Stimulated activated CD8-positive, alpha-beta memory T cell treated with anti-CD3 and anti-CD28 coated beads, Interleukin-15, amount 100 ng/mL, for 24 hours (primary cell): Measurements from ENCODE around the gene ST6GALNAC3.

Experiments used
- DNase-seq: peaks from one replicate; pipeline ENCODE4 v3.0.0-alpha.2; 2020; ENCODE audit warnings: low read depth

ST6GALNAC3 gene

GRCh38 chr1:76507376-76507775 is 432.8 kb downstream of the ST6GALNAC3 start:
- DNase-seq: no peak

- no peak for DNase-seq
Measured at GRCh38 chr1:76508871-76509270, 434.3 kb downstream of the ST6GALNAC3 start.

DNA sequence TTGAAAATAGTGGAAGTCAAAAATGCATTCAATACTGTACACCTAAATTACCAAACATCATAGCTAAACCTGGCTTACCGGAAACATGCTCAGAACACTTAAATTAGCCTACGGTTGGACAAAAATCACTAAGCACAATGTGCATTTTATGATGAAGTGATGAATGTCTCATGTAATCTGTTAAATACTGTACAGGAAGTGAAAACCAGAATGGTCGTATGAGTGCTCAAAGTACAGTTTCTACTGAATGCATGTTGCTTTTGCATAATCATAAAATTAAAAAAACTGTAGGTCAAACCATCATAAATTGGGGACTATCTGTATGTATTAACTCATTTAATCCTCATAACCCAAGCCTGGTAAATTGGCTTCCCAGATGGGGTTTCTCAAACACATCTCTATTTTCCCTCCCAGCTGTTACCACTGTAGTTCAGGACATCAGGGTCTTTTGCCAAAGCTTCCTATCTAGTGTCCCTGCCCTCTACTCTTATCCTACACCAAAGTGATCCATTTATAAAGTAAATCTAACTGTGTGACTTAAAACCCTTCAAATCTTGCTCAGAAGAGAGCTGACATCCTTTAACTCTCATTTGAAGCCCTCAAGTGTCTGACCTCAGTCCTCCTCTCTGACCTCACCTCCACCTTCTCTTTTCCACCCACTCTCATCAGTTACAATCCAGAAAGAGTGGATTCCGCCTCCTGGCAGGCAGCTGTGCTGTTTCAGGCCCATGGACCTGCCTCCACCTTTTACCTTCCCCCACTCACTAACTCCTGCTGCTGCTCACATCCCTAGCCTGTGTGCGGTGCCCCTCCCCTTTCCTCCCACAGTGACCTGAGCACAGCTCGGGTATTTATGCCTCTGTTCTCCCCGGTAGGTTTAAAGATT is 436.4 kb downstream of the ST6GALNAC3 start:
- DNase-seq: no peak

DNA sequence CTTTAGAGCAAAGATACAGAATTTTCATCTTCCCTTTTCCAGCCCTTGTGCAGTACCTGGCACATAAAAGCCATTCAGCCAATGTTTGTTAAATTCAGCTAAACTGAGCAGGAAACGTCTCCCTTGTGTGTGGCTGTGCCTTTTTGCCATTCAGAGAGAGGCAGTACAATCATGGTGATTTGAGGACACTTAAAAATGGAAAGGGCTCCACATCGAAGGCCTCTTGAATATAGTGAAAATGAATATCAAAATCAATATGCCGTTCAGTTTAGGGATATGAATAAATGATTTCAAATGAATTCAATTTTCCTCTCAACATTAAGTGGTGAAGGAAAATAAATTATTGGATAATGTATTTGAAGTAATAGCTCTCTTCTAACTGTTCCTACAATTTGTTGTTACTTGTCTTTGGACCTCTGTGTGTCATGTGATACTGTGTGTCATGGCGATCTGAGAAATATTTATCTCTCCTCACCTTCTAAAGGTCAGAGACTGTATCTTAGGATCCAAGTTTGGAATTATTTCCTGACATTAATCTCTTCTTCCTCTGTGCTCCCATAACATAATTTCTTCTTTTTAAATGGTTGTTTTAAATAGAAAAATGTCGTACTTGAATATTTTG is 437.1 kb downstream of the ST6GALNAC3 start:
- no peak for DNase-seq

GRCh38 chr1:76530953-76531352 is 456.4 kb downstream of the ST6GALNAC3 start:
- no peak for DNase-seq

GRCh38 chr1:76541618-76542017 is 467.1 kb downstream of the ST6GALNAC3 start:
- DNase-seq: no peak

DNA sequence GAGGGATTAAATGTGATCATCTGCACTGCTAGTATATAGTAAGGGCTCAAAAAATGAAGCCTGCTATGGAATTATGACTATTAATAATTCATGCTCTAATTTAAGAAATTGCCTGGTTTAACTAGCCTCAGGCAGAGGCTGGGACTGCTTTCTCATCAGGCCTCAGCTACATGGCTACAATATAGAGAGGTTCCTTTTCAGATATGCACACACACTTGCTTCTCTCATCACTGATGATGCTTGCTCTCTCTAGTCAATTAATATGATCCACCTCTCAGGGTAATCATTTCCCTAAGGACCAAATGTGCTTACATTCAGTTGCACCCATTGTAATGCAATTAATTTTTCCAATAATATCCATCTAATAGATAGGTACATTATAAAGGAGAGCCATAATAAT is 467.8 kb downstream of the ST6GALNAC3 start:
- no peak for DNase-seq

GRCh38 chr1:76543495-76543894 is 468.9 kb downstream of the ST6GALNAC3 start:
- DNase-seq: no peak

DNA sequence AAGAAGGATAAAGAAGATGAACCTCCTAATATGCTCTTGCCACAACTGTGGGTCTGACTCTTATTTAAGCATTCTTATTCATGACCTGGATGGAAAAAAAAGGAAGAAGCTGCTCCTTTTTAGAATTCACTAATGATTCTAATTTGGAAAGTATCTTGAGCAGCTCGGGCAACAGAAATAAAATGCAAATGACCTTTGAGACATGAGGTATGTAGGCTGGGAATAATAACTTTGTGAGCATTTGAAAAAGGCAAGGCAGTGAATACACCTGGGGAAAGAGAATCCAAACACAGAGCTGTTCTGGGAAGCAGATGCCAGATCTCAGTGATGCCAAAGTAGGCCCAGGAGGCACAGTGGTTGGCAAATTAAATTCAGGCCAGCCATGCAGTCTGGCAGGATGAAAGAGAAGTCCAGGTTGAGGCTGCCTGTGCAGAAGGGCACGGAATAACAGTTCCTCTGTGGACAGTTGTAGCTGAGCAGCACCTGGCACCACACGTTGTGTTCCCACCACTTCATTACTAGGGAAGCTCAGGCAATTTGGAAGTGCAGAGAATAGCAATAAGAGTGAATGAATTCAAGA is 471.9 kb downstream of the ST6GALNAC3 start:
- DNase-seq: no peak

DNA sequence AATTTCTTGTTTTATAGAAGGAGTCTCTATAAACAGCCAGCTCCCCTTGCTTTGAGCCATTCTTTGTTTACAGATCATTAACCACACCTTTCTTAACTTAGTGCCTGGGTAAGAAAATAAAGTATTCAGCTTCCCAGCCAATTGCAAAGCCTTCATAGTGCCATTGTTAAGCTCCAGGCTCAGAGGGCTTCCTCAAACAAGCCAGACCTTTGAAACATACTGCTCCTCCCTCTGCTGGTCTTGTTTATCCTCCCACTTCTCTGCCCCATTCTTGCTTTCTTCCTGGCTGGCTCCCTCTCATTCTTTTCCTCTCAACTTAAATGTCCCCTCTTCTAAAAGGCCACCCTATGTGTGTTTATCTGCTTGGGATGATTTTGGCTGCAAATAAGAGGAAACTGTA is 473.4 kb downstream of the ST6GALNAC3 start:
- DNase-seq: no peak

- DNase-seq: no peak
Measured at GRCh38 chr1:76548513-76549100, 474.1 kb downstream of the ST6GALNAC3 start.

DNA sequence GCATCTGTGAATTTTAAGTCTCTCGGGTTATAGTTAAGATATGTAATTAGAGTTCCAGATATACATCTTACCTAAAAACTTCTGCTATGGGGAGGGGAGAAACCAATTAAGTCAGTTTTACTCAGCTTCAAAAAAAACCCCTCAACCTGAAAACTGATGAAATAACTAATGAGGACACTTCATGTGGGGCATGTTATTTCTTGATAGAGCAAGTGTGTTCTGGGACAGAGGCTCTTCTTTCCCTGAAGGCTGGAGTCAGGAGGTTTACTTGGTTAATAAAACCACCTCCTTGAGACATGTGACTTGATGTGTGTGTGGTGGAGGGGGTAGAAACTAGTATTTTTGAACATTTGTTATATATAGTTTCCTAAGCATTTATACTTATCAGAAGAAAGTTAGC is 479.7 kb downstream of the ST6GALNAC3 start:
- DNase-seq: no peak

DNA sequence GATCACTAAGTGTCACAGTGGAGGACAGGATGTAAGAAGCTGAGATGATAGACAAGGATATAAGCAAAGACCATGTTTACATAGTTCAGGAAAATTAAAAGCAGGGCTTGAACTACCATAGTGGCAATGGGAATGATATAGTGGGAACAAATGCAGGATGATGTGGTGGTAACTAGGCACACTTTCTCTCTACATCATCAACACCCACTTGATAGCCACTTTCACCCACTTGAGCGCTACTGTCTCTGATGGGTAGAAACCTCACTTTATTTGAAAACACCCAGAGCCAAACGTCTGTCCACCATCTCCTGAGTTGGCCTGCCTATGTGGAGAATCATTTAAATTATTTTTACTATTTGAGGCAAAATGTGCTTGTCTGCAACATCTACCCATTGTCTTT is 487.7 kb downstream of the ST6GALNAC3 start:
- no peak for DNase-seq

DNA sequence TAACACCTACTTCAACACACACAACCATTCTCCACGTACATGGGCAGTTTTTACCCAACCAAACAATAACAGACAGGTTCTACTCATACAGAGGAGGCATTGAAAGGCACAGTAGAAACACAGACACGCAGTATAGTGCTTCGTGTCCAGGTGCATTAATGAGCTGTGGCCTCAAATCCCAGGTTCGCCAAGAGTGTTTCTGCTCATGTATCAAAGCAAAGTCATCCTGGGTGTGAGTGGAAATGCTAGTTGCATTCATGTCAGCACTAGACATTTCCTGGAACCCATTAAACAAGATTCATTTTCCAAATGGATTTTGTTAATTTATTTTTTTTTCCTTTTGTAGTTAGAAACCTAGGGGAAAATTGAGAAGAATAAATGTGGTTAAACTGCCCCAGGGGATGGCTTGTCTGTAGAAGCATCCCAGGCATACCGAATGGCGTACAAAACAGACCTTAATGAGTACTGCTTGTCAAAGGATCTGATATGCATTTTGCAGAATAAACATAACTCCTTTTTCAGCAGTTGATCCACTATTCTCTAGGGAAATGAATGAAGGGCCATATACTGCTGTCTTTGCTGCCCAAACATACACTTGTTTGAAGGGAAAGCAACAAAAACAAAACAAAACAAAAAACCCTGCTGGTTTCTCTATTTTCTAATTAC is 494.2 kb downstream of the ST6GALNAC3 start:
- DNase-seq: no peak

DNA sequence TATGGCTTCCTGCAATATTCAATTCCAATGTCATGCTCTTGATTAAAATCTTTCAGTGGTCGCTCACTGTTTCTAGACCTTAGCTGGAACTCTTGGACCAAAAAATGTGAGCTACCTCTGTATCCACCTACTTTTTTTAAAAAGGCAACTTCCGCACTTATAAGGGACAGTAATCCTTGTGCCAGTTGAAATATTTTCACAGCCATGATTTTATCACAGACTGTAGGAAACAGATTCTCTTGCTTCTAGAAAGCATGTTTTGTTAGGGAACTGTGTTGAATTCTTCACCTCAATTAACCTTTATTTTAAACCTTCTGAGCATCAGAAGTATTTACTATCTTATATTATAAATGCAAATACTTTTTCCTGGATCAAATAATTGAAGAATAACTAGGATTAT is 496.7 kb downstream of the ST6GALNAC3 start:
- no peak for DNase-seq

DNA sequence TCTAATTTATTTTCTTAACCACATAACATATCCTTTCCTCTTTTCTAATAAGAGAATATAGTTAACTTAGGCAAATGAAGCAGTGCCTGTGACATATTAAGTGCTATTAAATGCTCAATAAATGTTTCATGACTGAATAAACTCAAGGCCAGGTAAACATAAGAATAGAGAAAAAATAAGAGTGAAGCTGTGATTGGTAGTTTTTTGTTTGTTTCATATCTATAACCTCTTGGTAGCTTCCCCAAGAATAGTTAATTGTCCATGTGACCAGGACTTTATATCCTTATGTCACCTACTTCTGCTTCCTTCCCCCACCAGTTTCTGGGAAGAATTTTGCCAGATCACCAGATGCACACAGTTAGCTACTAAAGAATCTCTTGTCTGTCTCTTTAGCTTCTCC is 497.7 kb downstream of the ST6GALNAC3 start:
- DNase-seq: no peak

- no peak for DNase-seq
Measured at GRCh38 chr1:76576876-76577524, 502.5 kb downstream of the ST6GALNAC3 start.

GRCh38 chr1:76577525-76578185 is 503.1 kb downstream of the ST6GALNAC3 start:
- DNase-seq: no peak

DNA sequence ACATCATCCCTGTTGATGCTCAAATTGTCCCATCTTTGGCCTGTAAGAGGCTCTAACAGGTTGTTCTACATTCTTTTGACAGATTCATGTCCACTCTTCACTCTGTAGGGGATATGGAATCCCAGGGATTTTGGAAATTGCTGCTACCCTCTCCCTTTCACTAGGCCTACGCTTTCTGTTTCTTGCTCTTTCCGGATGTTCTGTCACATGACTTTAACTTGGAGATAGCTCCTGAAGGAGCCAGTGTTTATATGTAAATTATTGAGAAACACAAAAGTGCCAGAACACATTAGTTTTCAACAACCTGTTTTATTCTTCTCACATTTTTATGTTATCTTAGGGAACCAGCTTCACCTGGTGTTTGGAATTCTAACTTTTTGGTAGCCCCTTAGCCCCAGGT is 505.7 kb downstream of the ST6GALNAC3 start:
- no peak for DNase-seq

- DNase-seq: no peak
Measured at GRCh38 chr1:76581712-76582111, 507.2 kb downstream of the ST6GALNAC3 start.

- DNase-seq: no peak
Measured at GRCh38 chr1:76583235-76583868, 508.8 kb downstream of the ST6GALNAC3 start.
